RWPE1 (cell line): Measurements from ENCODE around the gene FBXW11.
"Not testable (repeated sequence)": the region's sequence is repeated elsewhere in the genome, so short reads cannot be mapped to it uniquely, and the experiment has no call there.

Experiments
- CTCF ChIA-PET: fragments of 350-600 bp; sonication (Branson Sonifier 250); formaldehyde crosslinking; extraction: SDS; loops from one replicate; lab custom pipeline; 2021; lab: Yijun Ruan, JAX
- POLR2A ChIA-PET: fragments of 400-600 bp; formaldehyde crosslinking; extraction: SDS; loops from one replicate; lab custom pipeline; 2020; ENCODE audit warnings: antibody characterized with exemption; ENCODE audit not compliant: low non-redundant PET; lab: Yijun Ruan, JAX
- DNase-seq: peaks from one replicate; pipeline ENCODE4 v3.0.0; 2012; ENCODE audit warnings: low spot score
- H3K27ac ChIP-seq: fragments of 450-650 bp; 2 replicates; pipeline ENCODE4 v1.5.1; 2017
- CTCF ChIP-seq: fragments of 450-650 bp; conservative IDR thresholded peaks from 2 replicates; pipeline ENCODE4 v1.5.1; 2017; ENCODE audit warnings: low read depth, mild to moderate bottlenecking

The FBXW11 gene

GRCh38 chr5:171978016-171978415 lies 28.4 kb downstream of the FBXW11 start:
- POLR2A ChIA-PET = no interaction called here
- no peak for DNase-seq
- CTCF ChIA-PET = no interaction called here
- H3K27ac ChIP-seq = no peak overlapping the region
- no peak for TF ChIP-seq CTCF

- H3K27ac ChIP-seq, POLR2A ChIA-PET, CTCF ChIA-PET, DNase-seq: not testable (repeated sequence)
These were observed 29.0 kb downstream of the FBXW11 start for GRCh38 chr5:171977244-171977950.

- TF ChIP-seq CTCF = no peak
- CTCF ChIA-PET = no interaction called here
- no peak for DNase-seq
- POLR2A ChIA-PET = no interaction called here
- no peak overlapping the region for H3K27ac ChIP-seq
These were observed 30.4 kb downstream of the FBXW11 start for GRCh38 chr5:171975877-171976667.

- ChIA-PET POLR2A (no interaction called here), CTCF (no interaction called here)
- no peak overlapping the region for H3K27ac ChIP-seq
- no peak for DNase-seq
- no peak for TF ChIP-seq CTCF
These were observed 31.1 kb downstream of the FBXW11 start for GRCh38 chr5:171975262-171975876.

GRCh38 chr5:171970826-171971225 lies 35.6 kb downstream of the FBXW11 start:
- H3K27ac ChIP-seq = no peak overlapping the region
- POLR2A ChIA-PET = no interaction called here
- CTCF ChIA-PET = no interaction called here
- no peak for DNase-seq
- no peak for TF ChIP-seq CTCF

- TF ChIP-seq CTCF = no peak
- no peak for DNase-seq
- H3K27ac ChIP-seq = no peak overlapping the region
- ChIA-PET CTCF (no interaction called here), POLR2A (no interaction called here)
These were observed 37.1 kb downstream of the FBXW11 start for GRCh38 chr5:171969288-171969880.
